Measurements from ENCODE around the gene RSBN1L.

RSBN1L gene

GRCh38 chr7:77765906-77766800 lies 69.9 kb downstream of the RSBN1L start:
- TF ChIP-seq CTCF (conservative IDR thresholded peaks at IDR 0.05; ENCODE audit: low read depth, low read length) = no peak
- no peak overlapping the region for H3K4me3 ChIP-seq (ENCODE audit: low read depth, low read length)
- DNase-seq (ENCODE audit: low read depth) = peak; percentile 18

- no peak for TF ChIP-seq CTCF (conservative IDR thresholded peaks at IDR 0.05; ENCODE audit: low read depth, low read length)
- H3K4me3 ChIP-seq (ENCODE audit: low read depth, low read length) = no peak overlapping the region
- no peak for DNase-seq (ENCODE audit: low read depth)
Observed at GRCh38 chr7:77766801-77767605, 70.7 kb downstream of the RSBN1L start.

- no peak for DNase-seq (ENCODE audit: low read depth)
- TF ChIP-seq CTCF (conservative IDR thresholded peaks at IDR 0.05; ENCODE audit: low read depth, low read length) = no peak
- no peak overlapping the region for H3K4me3 ChIP-seq (ENCODE audit: low read depth, low read length)
Observed at GRCh38 chr7:77770316-77770715, 74.1 kb downstream of the RSBN1L start.

GRCh38 chr7:77771901-77772300 lies 75.6 kb downstream of the RSBN1L start:
- TF ChIP-seq CTCF (conservative IDR thresholded peaks at IDR 0.05; ENCODE audit: low read depth, low read length) = no peak
- no peak overlapping the region for H3K4me3 ChIP-seq (ENCODE audit: low read depth, low read length)
- no peak for DNase-seq (ENCODE audit: low read depth)

- TF ChIP-seq CTCF (conservative IDR thresholded peaks at IDR 0.05; ENCODE audit: low read depth, low read length) = no peak
- no peak overlapping the region for H3K4me3 ChIP-seq (ENCODE audit: low read depth, low read length)
- no peak for DNase-seq (ENCODE audit: low read depth)
Observed at GRCh38 chr7:77778535-77778934, 82.3 kb downstream of the RSBN1L start.

GRCh38 chr7:77782383-77782782 lies 86.1 kb downstream of the RSBN1L start:
- DNase-seq (ENCODE audit: low read depth) = no peak
- no peak overlapping the region for H3K4me3 ChIP-seq (ENCODE audit: low read depth, low read length)
- no peak for TF ChIP-seq CTCF (conservative IDR thresholded peaks at IDR 0.05; ENCODE audit: low read depth, low read length)
